Right lobe of liver (tissue), 6 donors: ENCODE results near the gene NXPH1. TPM values are rescaled to one million over a fixed set of nuclear protein-coding genes. Genes with fewer than 3 reads are reported as not detected.
A peak's percentile ranks its signal among the peaks of the same experiment; 100 is the strongest.

Experiments
- ATAC-seq, 4 donors: fragments of 200-7000 bp; cut with Tn5 transposase; one replicate each; pipeline ENCODE4 v1.9.1; 2020; ENCODE audit warnings: mild to moderate bottlenecking in 4 of 4, moderate library complexity in 4 of 4
- DNase-seq, 3 donors: peaks; one replicate each; pipeline ENCODE4 v3.0.0-alpha.2; 2020
- H3K27ac ChIP-seq, 3 donors: fragments of 200-600 bp; one replicate each; pipeline ENCODE4 v1.8.0; 2022
- H3K27me3 ChIP-seq, 2 donors: fragments of 200-600 bp; one replicate each; pipeline ENCODE4 v1.8.0; 2022
- H3K36me3 ChIP-seq, 4 donors: fragments of 200-600 bp; sonication (generic) in 1 of 4; one replicate each; pipeline versions ENCODE4 v1.5.1 to v1.8.0; 2017 to 2022; ENCODE audit warnings: control low read depth in 1 of 4
- H3K4me1 ChIP-seq, 4 donors: fragments of 200-600 bp; sonication (generic) in 1 of 4; one replicate each; pipeline versions ENCODE4 v1.5.1 to v1.8.0; 2017 to 2022; ENCODE audit warnings: control low read depth in 1 of 4
- H3K4me3 ChIP-seq, 3 donors: fragments of 200-600 bp; one replicate each; pipeline ENCODE4 v1.8.0; 2022
- H3K9me3 ChIP-seq, 4 donors: fragments of 200-600 bp; sonication (generic) in 1 of 4; one replicate each; pipeline versions ENCODE4 v1.5.1 to v1.8.0; 2017 to 2022; ENCODE audit warnings: control low read depth in 1 of 4
- CTCF ChIP-seq, 4 donors: fragments of 200-600 bp in 3 of 4; fragments of 450-650 bp in 1 of 4; IDR thresholded peaks; one replicate each; pipeline versions ENCODE4 v1.5.1 to v1.8.0; 2016 to 2022; ENCODE audit warnings: antibody characterized with exemption in 4 of 4, mild to moderate bottlenecking in 2 of 4
- POLR2A ChIP-seq: fragments of 450-650 bp; IDR thresholded peaks from one replicate; pipeline ENCODE4 v1.6.1; 2017; ENCODE audit warnings: antibody characterized with exemption, mild to moderate bottlenecking
- WGBS: methylation state at CpG from one replicate; pipeline ENCODE4 v1.1.6; 2018; ENCODE audit warnings: low coverage, low lambda C conversion rate; ENCODE audit not compliant: insufficient coverage; ENCODE audit errors: missing lambda C conversion rate; 5-methylcytosine and 5-hydroxymethylcytosine counted together
- intact Hi-C, 2 donors: fragments of 100-400 bp; cut with DNase I; formaldehyde crosslinking; loops; one replicate each; pipeline versions ENCODE4 v1.11.2 to v1.14.1; 2022
- total RNA-seq, 6 experiments: library from RNA; depleted of rRNA in 2 of 6; stranded (reverse); fragments of >200 nt in 2 of 6; fragmentation: NEBNext Ultra II Directional in 3 of 6; extraction: Animal tissue kit (Norgen Biotek cat#: 25700) in 3 of 6; gene quantifications; one replicate each; pipeline versions ENCODE4 v1.1.0 to v1.2.4, GENCODE V29; 2016 to 2023
- donor health status: DM: no; HTN: yes; CAD: no.
- donor health status: DM: no; HTN: no; CAD: no.
- donor health status: DM: no; HTN: no; CAD: no.
- donor health status: DM: no; HTN: yes; CAD: no.
- donor health status: DM: no; HTN: yes; CAD: no.

NXPH1 gene
- total RNA-seq, 6 experiments from 2014 or later, result not detected

GRCh38 chr7:8739837-8740236 is 306.4 kb downstream of the NXPH1 start:
- Histone ChIP-seq H3K9me3 (no peaks in the 10 kb centered on the region), H3K4me1 (no peaks in the 10 kb centered on the region), H3K27me3 (no peaks in the 10 kb centered on the region), H3K36me3 (no peaks in the 10 kb centered on the region), H3K27ac (no peak overlapping the region), H3K4me3 (no peak overlapping the region)
- DNase-seq, result no peak
- no peak for ATAC-seq
- no peak for TF ChIP-seq POLR2A
- no peak for TF ChIP-seq CTCF (IDR thresholded peaks at IDR 0.05)
- intact Hi-C loops, result no loop called here
- WGBS, result 53% methylated on average over 1 of the region's 1 CpG

GRCh38 chr7:8742837-8743236 is 309.4 kb downstream of the NXPH1 start:
- intact Hi-C loops, result no loop called here
- DNase-seq (no peak), ATAC-seq (no peak)
- no peaks in the 10 kb centered on the region for H3K4me1 ChIP-seq
- no peaks in the 10 kb centered on the region for H3K9me3 ChIP-seq
- no peak for TF ChIP-seq CTCF (IDR thresholded peaks at IDR 0.05)
- 30% methylated on average over 2 of the region's 2 CpGs for WGBS
- H3K4me3 ChIP-seq, result no peak overlapping the region
- H3K27me3 ChIP-seq, result no peaks in the 10 kb centered on the region
- no peak overlapping the region for H3K27ac ChIP-seq
- H3K36me3 ChIP-seq, result no peaks in the 10 kb centered on the region

- TF ChIP-seq POLR2A (no peak), CTCF (IDR thresholded peaks at IDR 0.05) (no peak)
- 11% methylated on average over 1 of the region's 1 CpG for WGBS
- H3K9me3 ChIP-seq, result no peaks in the 10 kb centered on the region
- no peaks in the 10 kb centered on the region for H3K27me3 ChIP-seq
- H3K27ac ChIP-seq, result no peak overlapping the region
- ATAC-seq (peak in 1 of 4 donors; percentile 40), DNase-seq (no peak)
- intact Hi-C loops, result no loop called here
- H3K4me3 ChIP-seq, result no peak overlapping the region
- no peaks in the 10 kb centered on the region for H3K4me1 ChIP-seq
- H3K36me3 ChIP-seq, result no peaks in the 10 kb centered on the region
Observed at GRCh38 chr7:8747338-8747737, 313.9 kb downstream of the NXPH1 start.

GRCh38 chr7:8751557-8752231 is 318.3 kb downstream of the NXPH1 start:
- intact Hi-C loops, result no loop called here
- no peaks in the 10 kb centered on the region for H3K36me3 ChIP-seq
- no peaks in the 10 kb centered on the region for H3K27me3 ChIP-seq
- TF ChIP-seq CTCF (IDR thresholded peaks at IDR 0.05) (no peak), POLR2A (no peak)
- no peak overlapping the region for H3K4me3 ChIP-seq
- WGBS, result 58% methylated on average over 4 of the region's 4 CpGs
- H3K9me3 ChIP-seq, result no peaks in the 10 kb centered on the region
- H3K4me1 ChIP-seq, result no peaks in the 10 kb centered on the region
- ATAC-seq, result no peak
- no peak overlapping the region for H3K27ac ChIP-seq
- DNase-seq, result no peak

- no peaks in the 10 kb centered on the region for H3K36me3 ChIP-seq
- H3K27me3 ChIP-seq, result no peaks in the 10 kb centered on the region
- no peak for DNase-seq
- no peaks in the 10 kb centered on the region for H3K4me1 ChIP-seq
- H3K9me3 ChIP-seq, result no peaks in the 10 kb centered on the region
- intact Hi-C loops, result no loop called here
- no peak for TF ChIP-seq POLR2A
- no peak for TF ChIP-seq CTCF (IDR thresholded peaks at IDR 0.05)
- H3K27ac ChIP-seq, result no peak overlapping the region
- no peak for ATAC-seq
- 32% methylated on average over 3 of the region's 3 CpGs for WGBS
- no peak overlapping the region for H3K4me3 ChIP-seq
Observed at GRCh38 chr7:8753355-8753754, 319.9 kb downstream of the NXPH1 start.
